Stimulated activated CD4-positive, alpha-beta T cell treated with anti-CD3 and anti-CD28 coated beads, Interleukin-2, amount 100 ng/mL, for 24 hours (primary cell): ENCODE data around the gene RPL31.
A peak's percentile ranks its signal among the peaks of the same experiment; 100 is the strongest.

Experiments used
- DNase-seq, 2 donors: peaks; one replicate each; pipeline ENCODE4 v3.0.0-alpha.2; 2020

Gene RPL31

DNA sequence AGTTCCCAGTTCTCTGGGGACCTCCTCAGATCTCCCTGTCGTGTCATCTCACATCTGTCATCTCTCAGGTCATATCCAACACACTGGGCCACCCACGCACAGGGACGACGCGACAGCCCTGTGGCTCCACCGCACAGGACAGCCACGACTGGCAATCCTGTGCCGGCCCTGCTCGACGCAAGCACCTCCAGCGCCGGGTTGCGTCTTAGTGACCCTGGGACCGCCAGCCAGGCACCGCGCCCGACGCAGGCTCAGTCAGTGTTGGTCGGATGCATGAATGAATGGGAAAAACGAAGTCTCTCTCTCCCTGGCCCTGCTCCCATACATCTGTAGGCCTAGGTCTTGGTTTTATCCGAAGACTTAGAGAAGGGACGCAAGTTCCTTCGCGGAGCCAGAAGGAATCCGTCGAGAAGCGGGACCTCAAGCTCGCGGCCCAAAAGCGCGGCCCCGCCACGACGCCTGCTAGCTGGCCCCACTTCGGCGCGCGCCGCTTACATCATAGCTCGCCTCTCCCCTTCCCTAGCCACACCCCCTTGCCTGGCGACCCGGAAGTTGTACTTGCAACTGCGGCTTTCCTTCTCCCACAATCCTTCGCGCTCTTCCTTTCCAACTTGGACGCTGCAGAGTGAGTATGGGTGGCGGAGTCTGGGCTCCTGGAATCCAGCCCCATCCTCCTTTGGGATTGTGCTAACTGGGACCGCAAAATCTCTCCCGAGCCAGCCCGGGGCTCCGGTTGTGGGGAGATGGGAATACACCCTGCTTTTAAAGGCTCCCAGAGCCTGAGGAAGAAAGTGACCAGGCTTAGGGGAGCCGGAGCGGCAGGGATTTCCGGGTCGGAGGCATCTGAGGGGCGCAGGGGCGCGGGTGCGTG, at the start of gene RPL31:
Gene RPL31, plus strand, starts transcription at position 599 of the 871 bp plus-strand sequence. CDS start 413 bp downstream, outside the sequence.
- DNase-seq, result peak; percentile 95 to 97

DNA sequence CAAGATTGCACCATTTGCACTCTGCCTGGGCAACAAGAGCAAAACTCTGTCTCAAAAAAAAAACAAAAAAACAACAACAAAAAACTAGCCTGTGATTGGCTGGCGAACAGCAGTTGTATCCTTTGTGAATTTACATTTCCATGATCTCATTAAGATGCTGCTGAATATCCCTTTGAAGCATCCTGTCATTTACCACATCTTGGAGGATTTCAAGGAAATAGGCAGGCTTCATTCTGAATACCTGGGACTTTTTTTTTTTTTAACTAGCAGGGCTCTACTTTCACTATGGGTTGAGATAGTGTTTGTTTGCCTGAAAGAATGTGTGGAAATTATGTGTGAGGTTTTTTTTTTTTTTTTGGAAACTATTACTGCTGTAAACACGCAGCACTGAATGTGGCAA, 49.6 kb upstream of the RPL31 start:
- DNase-seq, result no peak

DNA sequence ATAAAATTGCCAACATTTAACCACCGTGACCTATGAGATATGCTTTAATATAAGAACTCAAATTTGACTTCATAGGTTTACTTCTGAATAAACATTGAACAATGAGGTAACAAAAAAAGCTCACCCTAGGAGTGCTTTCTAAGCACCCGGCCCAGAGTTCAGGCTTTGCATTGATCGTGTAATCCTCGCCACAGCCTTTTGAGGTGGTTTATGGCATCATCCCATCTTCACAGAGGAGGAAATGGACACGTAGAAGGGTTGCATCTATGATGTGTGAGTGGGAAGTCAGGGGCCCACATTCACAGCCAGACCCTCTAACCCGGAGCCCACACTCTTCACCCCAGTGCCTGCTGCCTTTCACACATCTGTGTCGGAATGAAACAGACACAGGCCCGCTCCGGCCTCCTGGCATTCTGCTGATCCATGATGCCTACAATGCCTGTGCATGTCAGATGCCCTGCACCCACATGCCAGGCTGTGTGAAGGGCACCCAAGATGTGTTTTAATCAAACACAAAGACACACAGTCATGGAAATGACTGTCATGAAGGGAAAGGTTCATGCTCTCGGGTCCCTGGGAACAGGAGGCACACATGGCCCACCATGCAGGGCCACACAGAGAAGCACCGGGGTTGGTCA, 48.6 kb upstream of the RPL31 start:
- no peak for DNase-seq

DNA sequence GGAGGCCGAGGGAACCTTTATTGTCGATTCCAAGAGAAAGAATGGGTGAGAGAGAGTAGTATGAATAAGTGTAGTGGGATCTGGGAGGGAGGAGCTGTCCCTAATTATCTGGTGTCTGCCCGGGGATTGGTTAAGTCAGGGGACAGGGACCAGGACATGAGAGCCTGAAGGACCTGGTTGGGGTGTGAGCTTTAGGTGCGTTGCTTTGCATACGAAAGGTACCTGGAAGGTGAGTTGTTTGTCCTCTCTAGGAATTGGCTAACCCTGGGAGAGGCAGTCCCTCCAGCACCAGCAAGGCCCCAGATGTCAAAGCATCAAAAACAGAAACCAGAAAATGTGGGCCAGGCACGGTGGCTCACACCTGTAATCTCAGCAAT, 48.1 kb upstream of the RPL31 start:
- no peak for DNase-seq

DNA sequence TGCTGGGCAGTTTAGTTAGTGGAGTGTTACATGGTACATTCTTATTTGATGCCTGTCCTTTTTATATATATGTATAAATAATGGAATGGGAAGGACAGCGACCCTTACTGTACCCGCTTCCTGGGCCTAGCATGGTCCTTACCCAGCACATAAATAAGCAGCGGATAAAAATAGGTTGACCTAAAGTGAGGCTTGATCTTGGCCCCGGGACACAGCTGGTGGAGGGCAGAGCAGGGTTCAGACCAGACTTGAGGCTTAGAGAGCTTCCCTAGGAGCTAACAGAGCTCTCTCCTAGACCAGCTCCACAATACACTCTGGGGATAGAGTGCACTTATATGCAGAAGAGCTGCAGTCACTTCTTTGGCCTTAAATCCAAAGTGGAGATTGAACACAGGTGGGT, 46.9 kb upstream of the RPL31 start:
- DNase-seq, result no peak

DNA sequence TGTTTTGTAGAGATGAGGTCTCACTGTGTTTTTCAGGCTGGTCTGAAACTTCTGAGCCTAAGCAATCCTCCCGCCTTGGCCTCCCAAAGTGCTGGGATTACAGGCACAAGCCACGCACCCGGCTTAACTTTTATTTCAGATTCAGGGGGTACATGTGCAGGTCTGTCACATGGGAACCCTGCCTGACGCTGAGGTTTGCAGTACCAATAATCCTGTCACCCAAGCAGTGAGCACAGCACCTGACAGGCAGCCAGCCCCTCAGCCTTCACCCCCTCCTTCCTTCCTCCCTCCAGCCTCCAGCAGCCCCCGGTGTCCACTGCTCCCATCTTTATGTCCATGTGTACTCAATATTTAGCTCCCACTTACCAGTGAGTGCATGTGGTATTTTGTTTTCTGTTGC, 46.0 kb upstream of the RPL31 start:
- no peak for DNase-seq

DNA sequence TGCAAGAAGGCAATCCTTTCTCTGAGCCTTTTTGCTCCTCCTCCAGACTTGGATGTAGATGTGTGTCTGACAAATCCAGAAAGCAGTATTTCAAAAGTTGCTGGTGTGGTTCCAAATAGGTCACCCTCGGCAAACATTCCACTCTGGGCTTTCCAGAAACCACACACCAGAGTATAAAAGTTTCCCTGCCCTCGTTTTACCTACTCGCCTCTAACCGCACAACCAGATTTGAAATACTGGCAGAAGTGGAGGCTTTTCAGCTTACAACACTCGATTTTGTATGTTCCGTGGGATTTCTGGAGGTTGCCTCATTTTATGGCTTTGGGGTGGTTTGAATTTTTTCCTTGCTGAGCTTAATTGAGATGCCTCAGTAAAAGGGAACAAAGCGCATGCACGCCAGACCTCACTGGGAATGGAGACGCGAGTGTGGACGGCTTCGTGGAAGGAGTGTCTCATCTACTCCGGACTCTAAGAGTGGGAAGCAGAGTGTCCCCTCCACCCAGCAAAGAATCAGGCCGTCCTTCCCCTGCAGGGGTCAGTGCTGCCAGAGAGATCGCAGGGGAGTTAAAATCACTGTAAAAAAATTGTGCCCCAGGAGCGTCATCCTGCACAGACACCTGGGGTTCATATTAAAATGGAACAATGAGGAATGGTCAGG, 44.0 kb upstream of the RPL31 start:
- no peak for DNase-seq

DNA sequence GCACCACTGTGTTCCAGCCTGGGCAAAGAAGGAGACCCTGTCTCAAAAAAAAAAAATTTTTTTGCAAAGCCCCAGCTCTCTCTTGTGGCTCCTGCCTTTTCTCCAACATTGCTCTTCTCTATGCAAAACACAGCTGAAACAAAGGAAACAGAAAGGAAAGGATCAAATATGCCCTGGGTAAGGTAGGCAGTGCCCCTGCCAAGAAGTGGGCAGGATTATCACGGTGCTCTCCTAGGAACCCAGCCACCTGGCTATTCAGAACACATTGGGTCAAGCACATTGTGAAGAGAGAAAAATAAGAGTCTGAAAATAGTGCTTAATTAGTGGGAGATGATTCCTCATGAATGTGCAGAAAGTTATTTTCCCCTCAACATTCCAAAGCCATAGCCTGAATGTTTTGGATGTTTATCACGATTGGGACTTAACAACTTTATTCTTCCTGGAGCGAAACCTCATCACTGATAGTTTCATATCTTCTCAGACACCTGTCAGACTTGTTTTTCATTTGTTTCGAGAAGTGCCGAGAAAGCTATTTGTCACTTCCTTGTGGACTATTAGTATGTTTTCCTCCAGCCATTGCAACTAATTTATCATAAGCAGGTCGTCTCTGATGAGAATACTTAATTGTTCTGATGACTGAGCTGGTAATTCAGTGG, 42.7 kb upstream of the RPL31 start:
- no peak for DNase-seq

DNA sequence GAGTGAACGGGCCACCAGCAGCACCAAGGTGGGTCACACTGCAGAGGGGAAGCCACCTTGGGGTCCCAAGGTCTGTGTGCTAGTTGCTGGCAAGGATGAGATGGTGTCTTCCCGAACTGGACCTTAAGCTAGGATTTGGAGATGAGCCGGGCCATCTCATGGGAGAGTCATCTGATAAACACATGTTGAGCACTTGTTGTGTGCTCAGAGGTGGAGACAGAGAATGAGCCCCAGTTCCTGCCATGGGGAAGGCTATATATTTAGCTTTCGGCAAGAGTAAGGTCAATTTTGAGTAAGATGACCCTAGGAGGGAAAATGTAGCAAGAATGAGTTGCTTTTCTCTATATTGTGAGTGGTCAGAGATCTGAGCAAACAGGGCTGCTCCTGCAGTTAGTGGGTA, 41.4 kb upstream of the RPL31 start:
- no peak for DNase-seq

DNA sequence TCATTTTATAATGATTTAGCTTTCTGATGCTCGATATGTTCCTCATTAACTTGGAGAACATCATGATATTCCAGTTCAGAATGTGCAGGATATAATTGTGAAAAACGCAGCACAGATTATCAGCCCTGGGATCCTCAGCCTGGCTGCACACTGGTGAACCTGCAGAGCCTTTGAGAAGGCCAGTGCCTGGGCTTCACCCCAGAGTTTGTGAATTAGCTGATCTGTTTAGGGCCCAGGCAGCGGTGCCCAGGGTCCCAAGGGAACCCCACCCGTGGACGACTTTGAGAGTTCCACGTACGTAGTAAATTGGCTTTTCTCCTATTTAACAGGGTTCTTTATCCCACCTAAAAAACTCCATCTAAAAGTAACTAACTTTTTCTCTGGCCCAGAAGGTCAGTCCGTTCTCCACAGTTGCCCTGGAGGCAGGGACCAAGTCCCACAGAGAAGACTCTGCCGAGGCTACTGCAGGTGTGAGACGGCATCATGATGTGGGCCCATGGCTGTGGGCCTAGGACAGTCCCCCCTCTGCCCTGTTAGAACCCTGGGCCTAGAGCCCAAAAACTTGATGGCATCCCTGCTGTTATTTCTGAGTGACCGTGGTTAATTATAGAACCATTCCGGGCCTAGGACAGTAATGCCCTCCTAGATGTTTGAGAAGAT, 39.6 kb upstream of the RPL31 start:
- DNase-seq, result no peak

DNA sequence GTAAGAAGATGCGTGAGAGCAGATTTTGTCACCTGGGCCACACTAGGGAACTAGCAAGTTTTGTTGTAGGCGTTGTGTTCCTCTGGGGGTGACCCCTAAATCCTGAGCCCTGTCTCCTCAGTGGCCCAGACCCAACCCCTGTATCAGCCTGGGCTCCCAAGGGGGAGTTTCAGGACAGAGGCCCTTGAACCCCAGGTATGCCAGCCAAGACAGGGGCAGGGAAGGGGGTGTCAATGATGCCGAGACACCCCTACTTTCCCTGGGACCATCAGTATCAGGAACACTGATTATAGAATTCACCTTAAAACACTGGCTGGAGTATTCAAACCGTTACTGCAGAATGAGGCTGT, 39.1 kb upstream of the RPL31 start:
- no peak for DNase-seq

DNA sequence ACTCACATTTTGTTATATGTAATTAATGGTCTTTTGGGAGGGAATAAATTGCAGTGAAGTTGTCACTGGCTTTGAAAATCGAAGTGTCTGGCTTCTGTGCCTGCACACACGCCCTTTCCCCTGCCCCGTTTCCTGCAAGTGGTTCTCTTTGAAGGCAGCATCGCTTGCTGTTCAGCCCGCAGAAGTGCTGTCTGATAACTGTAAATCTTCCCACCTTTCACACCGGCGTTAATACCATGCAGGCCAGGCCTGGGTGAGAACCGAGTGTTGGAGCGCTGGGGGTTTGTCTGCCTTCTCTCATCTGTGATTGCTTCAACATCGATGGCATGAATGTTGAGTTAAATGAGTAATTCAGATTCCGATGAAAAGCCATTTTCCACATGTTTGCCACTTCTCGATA, 37.9 kb upstream of the RPL31 start:
- no peak for DNase-seq

DNA sequence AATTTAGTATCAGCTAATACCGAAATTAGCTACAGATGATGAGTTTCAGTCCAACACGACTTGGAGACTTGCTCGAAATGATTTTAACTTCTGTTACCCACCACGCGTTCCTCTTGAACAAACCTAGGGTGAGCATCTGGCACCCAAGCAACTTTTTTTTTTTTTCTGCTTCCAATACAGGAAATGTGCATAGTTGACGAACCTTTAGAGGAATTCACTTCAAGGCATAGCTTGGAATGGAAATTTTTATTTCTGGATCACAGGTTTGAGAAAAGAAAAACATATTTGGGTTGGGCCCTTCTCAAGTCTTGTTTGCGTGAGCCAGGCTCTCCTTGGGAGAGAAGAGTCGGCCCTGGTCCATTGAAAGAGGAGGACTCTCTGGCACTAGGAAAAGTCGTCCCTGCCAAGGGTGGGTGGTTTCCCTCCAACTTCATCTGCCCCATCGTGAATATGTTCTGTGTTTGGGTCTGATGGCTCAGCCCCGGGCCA, 37.4 kb upstream of the RPL31 start:
- DNase-seq, result no peak

DNA sequence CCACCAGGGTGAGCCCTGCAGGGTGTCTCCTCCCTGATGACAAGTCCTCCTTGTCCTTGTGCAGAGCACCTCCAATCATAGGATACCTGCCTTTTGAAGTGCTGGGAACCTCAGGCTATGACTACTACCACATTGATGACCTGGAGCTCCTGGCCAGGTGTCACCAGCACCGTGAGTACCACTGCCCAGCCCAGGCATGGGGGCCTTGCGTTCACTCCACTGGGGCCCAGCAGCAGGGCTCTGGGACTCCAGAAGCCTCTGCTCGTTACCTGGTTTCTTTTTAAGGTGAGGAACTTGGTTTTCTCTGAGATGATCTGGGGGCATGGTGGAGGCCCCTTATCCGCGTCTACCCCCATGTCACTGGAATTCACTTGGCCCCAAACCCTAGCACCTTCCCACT, 36.5 kb upstream of the RPL31 start:
- no peak for DNase-seq

DNA sequence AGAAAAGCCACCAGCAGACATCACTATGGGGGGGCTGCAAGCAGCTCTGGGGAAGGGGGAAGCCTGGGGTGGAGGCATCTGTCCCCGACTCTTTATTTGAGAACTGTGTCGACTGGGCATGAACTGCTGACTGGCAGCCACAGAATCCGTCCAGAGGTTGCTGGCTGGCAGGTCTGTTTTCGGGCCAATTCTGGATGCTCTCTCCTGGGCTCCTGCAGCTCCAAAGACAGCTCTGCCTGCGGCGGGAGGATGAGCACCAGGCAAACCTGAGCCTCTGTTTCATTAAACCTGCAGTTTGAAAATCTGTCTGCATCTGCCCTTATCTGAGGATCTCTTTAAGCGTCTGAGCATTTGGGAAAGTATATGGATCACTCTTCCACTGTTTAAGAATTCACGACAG, 34.4 kb upstream of the RPL31 start:
- no peak for DNase-seq

DNA sequence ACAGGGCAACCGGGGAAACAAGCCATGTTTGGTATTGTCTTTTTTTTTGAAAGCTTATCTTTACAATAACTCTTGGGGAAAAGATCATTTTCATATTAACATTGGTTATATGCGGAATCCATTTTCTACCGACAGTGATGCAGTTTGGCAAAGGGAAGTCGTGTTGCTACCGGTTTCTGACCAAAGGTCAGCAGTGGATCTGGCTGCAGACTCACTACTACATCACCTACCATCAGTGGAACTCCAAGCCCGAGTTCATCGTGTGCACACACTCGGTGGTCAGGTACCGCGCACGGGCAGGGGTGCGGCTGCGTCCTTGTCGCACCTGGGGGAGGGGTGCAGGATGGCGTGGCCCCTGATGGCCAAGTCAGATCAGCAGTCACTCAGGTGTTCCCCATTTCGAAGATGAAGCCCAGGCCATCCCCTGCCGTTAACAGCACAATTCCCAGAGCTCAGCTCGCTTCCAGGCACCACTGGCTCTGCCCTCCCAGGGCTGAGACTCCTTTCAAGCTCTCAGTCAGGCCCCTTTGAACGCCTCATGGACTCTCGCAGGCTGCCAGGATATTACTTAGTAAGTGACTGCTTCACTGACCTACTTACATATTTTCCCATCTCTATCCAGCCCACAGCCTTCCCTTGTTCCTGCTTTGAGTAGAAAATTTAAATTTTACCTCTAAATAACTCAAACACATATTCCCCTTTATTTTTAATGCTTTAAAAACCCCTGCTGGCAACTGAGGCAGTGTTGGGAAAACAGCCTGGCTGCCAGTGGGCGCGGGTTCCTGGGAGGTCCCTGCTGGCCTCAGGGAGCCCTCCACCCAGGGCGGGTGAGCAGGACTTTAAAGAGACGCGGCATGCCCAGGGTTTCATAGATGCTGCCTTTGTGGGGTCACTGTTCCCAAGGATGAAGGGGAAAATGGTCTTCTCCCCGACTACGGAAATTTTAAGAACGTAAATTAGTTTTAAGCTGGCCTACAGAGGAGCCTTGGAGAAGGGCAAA, 33.6 kb upstream of the RPL31 start:
- no peak for DNase-seq

DNA sequence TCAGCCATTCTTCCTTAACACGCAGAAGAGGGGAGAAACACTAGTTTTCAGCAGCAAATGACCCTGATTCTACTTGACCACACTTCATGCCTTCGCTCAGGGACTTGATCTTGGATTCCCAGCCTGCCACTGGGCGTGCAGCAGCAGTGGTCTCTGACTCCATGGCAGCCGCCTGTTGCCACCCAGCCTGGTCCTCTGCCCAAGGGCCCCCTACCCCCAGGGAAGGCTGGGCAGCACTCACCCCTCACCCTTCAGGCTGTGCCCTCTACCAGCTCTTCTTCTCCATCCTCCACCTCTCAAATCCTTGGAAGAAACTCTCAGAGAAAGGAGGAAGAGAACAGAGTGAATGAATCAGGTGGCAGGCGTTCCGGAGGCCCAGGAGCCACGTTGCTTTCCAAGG, 32.1 kb upstream of the RPL31 start:
- DNase-seq, result no peak

DNA sequence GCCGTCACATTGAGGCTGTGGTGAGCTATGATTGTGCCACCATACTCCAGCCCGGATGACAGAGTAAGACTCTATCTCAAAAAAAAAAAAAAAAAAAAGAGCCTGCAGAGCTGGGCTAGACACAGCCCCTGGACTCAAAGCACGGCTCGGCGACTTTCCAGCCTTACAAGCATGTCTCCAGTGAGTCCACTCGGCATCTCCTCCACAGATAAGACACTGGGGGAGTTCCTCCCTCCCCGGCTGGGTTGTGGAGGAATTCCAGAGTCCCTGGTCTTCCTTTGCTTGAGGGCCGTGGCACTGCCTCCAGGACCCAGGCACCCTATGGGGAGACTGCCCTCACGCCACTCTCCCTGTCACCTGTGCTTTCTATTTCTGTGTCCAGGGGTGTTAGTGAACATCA, 30.9 kb upstream of the RPL31 start:
- no peak for DNase-seq

DNA sequence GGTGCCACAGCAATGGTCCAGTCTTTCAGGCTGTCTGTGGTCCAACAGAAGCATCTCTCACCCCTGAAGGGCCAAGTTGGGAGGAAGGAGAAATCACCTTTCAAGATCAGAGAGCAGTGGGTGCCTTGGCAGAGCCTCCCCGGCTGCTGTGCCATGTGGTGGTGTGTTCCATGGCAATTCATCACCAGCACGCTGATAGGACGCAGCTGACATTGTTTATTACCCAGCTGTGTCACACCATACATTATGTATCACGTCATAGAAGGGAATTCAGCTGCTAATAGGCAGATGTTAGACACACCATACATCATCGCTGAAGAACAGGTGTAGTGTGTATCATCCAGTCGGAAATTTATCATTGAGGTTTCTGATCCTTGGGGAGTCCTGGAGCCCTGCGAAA, 29.6 kb upstream of the RPL31 start:
- DNase-seq, result no peak

DNA sequence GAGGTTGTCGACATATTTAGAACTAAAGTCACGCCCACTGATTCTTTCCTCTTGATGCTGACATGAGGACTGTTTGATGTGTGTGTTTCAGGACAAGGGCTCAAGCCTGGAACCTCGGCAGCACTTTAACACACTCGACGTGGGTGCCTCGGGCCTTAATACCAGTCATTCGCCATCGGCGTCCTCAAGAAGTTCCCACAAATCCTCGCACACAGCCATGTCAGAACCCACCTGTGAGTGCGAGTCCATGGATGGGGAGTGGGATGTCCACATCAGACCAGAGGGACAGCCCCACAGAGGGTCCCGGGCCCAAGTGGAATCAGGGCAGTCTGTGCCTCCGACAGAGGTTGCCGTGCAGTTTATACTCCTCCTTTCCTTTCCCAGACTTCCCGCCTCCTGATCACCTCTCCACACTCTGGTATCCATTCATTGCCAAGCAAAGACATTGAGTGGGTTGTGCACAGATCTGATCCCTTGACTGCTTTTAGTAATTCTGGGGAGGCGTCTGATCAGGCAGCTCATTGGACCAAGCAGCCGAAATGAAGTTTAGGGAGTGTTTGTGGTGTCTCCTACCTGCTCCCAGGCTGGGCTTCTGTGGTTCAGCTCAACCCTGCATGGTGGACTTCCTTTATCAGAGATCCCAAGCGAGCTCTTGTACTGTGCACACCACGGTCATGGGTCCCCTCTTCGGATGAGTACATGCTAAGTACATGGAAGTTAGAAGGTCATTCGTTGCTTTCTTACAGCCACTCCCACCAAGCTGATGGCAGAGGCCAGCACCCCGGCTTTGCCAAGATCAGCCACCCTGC, 27.2 kb upstream of the RPL31 start:
- no peak for DNase-seq

DNA sequence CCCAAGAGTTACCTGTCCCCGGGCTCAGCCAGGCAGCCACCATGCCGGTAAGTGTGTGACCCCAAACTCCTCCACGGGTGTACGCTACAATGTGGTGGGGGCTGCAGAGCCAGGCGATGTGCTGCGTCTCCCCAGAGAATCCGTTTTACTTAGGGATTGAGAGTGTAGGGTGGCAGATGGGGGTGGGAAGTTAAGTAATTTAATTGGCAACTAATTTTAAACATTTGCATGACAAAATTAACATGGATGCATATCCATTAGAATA, 26.6 kb upstream of the RPL31 start:
- no peak for DNase-seq
